IPS-20b (cell line): Measurements from ENCODE around the gene PAX7.

Experiments used
- H3K27ac ChIP-seq: one replicate; pipeline ENCODE4 v1.5.1; 2013; ENCODE audit warnings: low read length
- H3K27me3 ChIP-seq: 2 replicates; pipeline ENCODE4 v1.6.1; 2013; ENCODE audit warnings: mild to moderate bottlenecking, low read length, inconsistent platforms; ENCODE audit not compliant: insufficient read depth
- H3K36me3 ChIP-seq: 2 replicates; pipeline ENCODE4 v1.6.1; 2013; ENCODE audit warnings: low read depth, mild to moderate bottlenecking, inconsistent platforms, low read length, moderate library complexity; ENCODE audit not compliant: insufficient read depth
- H3K4me1 ChIP-seq: 2 replicates; pipeline ENCODE4 v1.6.1; 2013; ENCODE audit warnings: mild to moderate bottlenecking, control low read depth, inconsistent platforms, low read length, moderate library complexity; ENCODE audit not compliant: insufficient read depth
- H3K4me3 ChIP-seq: 2 replicates; pipeline ENCODE4 v1.5.1; 2013; ENCODE audit warnings: mild to moderate bottlenecking, low read length, inconsistent platforms
- H3K9ac ChIP-seq: 2 replicates; pipeline ENCODE4 v1.6.1; 2013; ENCODE audit warnings: low read depth, mild to moderate bottlenecking, inconsistent platforms, low read length, moderate library complexity
- H3K9me3 ChIP-seq: 2 replicates; pipeline ENCODE4 v1.6.1; 2013; ENCODE audit warnings: mild to moderate bottlenecking, low read depth, low read length, inconsistent platforms; ENCODE audit not compliant: insufficient read depth

Gene PAX7

DNA sequence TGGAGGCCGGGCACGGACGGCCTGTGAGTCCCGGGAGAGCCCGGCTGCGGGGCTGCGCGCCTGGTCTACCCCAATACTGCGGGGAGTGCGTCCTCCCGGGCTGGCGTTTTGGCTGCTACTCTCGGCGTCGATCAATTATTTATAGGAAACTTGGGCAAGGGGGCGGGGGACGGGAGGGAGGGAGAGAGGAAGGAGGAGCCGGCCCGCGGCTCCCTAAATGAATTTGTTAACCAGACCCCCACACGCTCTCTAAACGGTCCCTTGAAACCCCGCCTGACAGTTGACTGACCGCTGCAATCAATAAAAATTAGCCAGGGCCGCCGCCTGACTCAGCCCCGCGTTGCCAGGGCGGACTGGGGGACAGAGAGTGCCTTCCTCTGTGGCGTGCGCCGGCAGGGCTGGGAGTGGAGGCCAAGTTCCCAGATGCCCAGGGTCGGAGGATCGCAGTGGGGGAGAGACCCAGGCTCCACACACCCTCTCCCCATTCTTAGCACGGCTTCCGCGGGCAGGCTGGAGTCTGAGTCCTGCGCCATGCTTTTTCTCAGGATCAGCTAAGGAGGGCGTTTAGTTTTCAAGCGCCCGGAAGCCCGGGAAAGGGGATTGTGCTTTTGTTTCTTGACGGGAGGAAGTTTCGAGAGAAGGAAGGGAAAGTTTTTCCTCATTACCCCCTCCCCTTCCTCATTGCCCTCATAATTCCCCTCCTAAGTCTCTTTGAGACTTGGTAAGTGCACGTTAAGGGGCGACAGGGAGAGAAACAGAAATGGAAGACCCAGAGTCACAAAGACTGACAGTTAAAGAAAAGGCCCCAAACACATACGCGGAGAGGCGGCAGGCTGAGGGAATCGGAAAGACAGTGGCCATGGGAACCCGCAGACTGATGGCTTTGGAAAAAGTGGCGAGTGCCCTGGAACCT, 6.2 kb downstream of the PAX7 start:
- H3K9me3 ChIP-seq = peaks cover 14% of the 10 kb centered on the region; the same call in 1 of the 2 replicates
- peak overlapping the region; percentile 55; the same call in 1 of the 2 replicates for H3K4me3 ChIP-seq
- H3K27ac ChIP-seq = no peak overlapping the region
- H3K4me1 ChIP-seq = peaks cover 38% of the 10 kb centered on the region; the same call in 1 of the 2 replicates
- peaks cover 100% of the 10 kb centered on the region for H3K27me3 ChIP-seq
- H3K36me3 ChIP-seq = no peaks in the 10 kb centered on the region
- no peak overlapping the region; the same call in 1 of the 2 replicates for H3K9ac ChIP-seq

DNA sequence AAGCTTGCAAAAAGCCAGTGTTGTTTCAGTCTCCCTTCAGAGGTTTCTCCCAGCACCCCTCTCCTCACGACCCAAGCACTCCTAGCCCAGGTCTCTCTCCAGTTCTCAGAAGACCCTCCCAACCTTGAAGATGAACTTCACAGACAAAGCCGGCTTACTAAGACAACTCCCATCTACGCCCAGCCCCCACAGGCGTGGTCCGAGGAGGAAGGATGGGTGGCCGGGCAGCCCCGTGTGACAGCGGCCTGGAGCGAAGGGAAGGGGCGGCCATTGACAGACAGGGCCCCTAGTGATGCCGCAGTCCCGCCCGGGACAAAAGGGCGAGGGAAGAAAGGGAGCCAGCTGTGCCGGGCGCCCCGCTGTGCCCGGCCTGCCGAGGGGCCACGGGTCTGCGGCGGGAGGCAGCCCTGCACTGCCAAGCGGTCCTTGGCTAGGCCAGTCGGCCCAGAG, 6.9 kb downstream of the PAX7 start:
- H3K9ac ChIP-seq = no peak overlapping the region
- peaks cover 100% of the 10 kb centered on the region for H3K27me3 ChIP-seq
- no peaks in the 10 kb centered on the region for H3K36me3 ChIP-seq
- peaks cover 40% of the 10 kb centered on the region; the same call in 1 of the 2 replicates for H3K4me1 ChIP-seq
- H3K4me3 ChIP-seq = peak overlapping the region; percentile 55; the same call in 1 of the 2 replicates
- peaks cover 14% of the 10 kb centered on the region; the same call in 1 of the 2 replicates for H3K9me3 ChIP-seq
- no peak overlapping the region for H3K27ac ChIP-seq

- H3K9me3 ChIP-seq = peaks cover 12% of the 10 kb centered on the region; the same call in 1 of the 2 replicates
- H3K4me3 ChIP-seq = peak overlapping the region; percentile 37; the same call in 1 of the 2 replicates
- no peaks in the 10 kb centered on the region for H3K36me3 ChIP-seq
- H3K27ac ChIP-seq = no peak overlapping the region
- H3K4me1 ChIP-seq = peaks cover 40% of the 10 kb centered on the region; the same call in 1 of the 2 replicates
- H3K27me3 ChIP-seq = peaks cover 100% of the 10 kb centered on the region
- no peak overlapping the region for H3K9ac ChIP-seq
Observed at GRCh38 chr1:18637962-18638834, 7.6 kb downstream of the PAX7 start.

- Histone ChIP-seq H3K27ac (no peak overlapping the region), H3K4me1 (peaks cover 40% of the 10 kb centered on the region; the same call in 1 of the 2 replicates), H3K27me3 (peaks cover 100% of the 10 kb centered on the region), H3K9ac (no peak overlapping the region), H3K36me3 (no peaks in the 10 kb centered on the region), H3K4me3 (no peak overlapping the region), H3K9me3 (peaks cover 7% of the 10 kb centered on the region; the same call in 1 of the 2 replicates)
Observed at GRCh38 chr1:18638835-18639364, 8.3 kb downstream of the PAX7 start.

DNA sequence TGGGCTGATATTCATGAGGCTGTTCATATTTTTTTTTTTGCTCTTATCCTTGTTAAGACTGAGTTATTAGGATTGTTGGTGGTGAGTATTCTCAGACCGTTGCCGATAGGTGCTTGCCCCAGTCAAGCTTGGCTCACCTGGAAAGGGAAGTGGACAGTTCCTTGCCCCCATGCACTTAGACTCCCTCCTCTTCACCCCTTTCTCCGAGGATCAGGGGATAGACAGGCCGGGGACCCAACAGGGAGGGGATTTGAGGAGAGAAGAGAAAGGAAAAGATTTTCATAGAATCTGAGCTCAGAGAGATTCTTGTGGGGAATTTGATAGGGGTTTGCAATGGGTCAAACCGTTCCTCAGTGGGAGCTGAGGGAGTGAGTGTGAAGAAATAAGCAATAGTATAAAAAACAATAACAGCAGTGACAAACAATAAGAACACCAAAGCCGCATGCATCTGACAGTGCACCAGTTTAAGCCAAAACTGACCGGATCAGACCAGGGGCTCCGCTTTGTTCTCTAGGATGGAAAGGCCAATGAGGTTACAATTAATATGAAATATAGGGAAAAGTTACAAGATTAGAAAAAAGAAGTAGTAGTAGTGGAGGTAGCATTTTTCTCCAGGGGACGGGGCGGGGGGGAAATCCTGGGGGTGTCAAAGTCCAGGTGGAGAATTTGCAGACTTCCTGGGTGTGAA, 8.9 kb downstream of the PAX7 start:
- H3K27me3 ChIP-seq = peaks cover 100% of the 10 kb centered on the region

GRCh38 chr1:18640228-18641004, 9.8 kb downstream of the PAX7 start:
- H3K9me3 ChIP-seq = peaks cover 11% of the 10 kb centered on the region; the same call in 1 of the 2 replicates
- H3K27me3 ChIP-seq = peaks cover 100% of the 10 kb centered on the region
- no peaks in the 10 kb centered on the region for H3K36me3 ChIP-seq
- no peak overlapping the region for H3K9ac ChIP-seq
- H3K4me3 ChIP-seq = peak overlapping the region; percentile 59; the same call in 1 of the 2 replicates
- no peak overlapping the region for H3K27ac ChIP-seq
- H3K4me1 ChIP-seq = peaks cover 46% of the 10 kb centered on the region

More for the DNA sequence above, 8.9 kb downstream of the PAX7 start:
- Histone ChIP-seq H3K4me1 (peaks cover 45% of the 10 kb centered on the region), H3K9me3 (peaks cover 11% of the 10 kb centered on the region; the same call in 1 of the 2 replicates), H3K36me3 (no peaks in the 10 kb centered on the region), H3K9ac (no peak overlapping the region), H3K27ac (no peak overlapping the region), H3K4me3 (peak overlapping the region; percentile 59; the same call in 1 of the 2 replicates)

- Histone ChIP-seq H3K9ac (peak overlapping the region; percentile 55; the same call in 1 of the 2 replicates), H3K4me3 (peak overlapping the region; percentile 59), H3K27me3 (peaks cover 100% of the 10 kb centered on the region), H3K36me3 (no peaks in the 10 kb centered on the region), H3K4me1 (peaks cover 42% of the 10 kb centered on the region), H3K9me3 (peaks cover 4% of the 10 kb centered on the region; the same call in 1 of the 2 replicates), H3K27ac (no peak overlapping the region)
Observed at GRCh38 chr1:18641005-18641941, 10.6 kb downstream of the PAX7 start.

DNA sequence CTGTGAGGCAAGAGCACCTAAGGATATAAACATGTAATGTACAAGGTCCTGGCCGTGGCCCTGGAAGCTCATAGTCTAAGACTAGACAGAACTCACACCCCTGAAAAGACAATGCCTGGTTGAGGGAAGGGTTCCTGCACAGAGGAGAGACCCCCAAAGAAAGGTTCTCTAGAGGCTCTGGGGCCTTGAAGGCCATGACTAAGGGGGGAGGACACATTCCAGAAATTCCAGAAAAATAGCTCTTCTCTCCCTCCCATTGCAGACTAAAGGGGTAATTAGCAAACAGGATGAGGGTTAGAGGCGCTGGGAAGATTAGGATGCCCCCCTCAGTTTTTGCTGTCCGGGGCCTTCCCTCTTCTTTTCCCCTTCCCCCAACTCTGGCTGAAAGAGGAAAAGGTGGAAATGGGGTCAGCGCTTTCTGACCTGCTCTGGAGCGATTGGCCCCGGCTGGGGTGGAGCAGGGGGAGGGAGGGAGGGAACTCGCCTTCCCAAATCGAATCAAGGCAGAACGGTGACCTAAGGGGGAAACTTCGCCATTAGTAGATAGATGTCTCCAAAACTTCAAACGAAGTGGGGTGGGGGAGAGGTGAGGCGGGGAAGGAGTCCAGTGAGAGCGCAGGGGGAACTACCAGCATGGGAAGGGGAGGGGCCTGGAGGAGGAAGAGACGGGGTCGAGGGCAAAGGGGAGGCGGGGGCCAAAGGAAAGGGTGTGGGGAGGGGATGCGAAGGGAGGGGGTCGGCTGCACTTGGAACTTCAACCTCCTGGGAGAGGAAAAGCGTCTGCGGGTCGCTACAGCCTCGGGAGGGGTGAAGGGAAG, 11.8 kb downstream of the PAX7 start:
- Histone ChIP-seq H3K4me1 (peaks cover 36% of the 10 kb centered on the region), H3K4me3 (peak overlapping the region; percentile 59; the same call in 1 of the 2 replicates), H3K27me3 (peaks cover 99% of the 10 kb centered on the region), H3K9ac (no peak overlapping the region), H3K27ac (no peak overlapping the region), H3K36me3 (no peaks in the 10 kb centered on the region), H3K9me3 (peaks cover 4% of the 10 kb centered on the region; the same call in 1 of the 2 replicates)
